ENCODE measurements around the gene WWOX.

DNA sequence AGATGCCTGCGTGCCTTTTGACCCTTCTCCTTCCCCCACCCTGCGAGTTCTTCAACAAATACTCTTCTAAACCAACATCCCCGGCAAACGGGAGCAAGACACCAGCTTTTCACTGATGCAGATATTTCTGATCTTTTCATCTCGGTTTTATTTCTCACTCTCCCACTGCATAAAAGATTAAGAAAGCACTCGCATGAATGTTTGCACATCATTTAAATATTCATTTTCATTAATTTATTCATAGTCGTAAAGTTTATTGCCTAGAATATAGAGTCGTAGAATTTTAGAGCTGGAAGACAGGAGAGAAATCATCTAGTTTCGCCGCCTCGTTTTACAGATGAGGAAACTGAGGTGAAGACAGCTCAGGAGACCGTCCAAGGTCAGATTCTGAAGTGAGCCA lies 1013.0 kb downstream of the WWOX start:
- TF ChIP-seq, protein P1, sequence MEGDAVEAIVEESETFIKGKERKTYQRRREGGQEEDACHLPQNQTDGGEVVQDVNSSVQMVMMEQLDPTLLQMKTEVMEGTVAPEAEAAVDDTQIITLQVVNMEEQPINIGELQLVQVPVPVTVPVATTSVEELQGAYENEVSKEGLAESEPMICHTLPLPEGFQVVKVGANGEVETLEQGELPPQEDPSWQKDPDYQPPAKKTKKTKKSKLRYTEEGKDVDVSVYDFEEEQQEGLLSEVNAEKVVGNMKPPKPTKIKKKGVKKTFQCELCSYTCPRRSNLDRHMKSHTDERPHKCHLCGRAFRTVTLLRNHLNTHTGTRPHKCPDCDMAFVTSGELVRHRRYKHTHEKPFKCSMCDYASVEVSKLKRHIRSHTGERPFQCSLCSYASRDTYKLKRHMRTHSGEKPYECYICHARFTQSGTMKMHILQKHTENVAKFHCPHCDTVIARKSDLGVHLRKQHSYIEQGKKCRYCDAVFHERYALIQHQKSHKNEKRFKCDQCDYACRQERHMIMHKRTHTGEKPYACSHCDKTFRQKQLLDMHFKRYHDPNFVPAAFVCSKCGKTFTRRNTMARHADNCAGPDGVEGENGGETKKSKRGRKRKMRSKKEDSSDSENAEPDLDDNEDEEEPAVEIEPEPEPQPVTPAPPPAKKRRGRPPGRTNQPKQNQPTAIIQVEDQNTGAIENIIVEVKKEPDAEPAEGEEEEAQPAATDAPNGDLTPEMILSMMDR (IDR thresholded peaks at IDR 0.05): no peak
- TF ChIP-seq POLR2A (IDR thresholded peaks at IDR 0.05): no peak

Data from right lobe of liver (tissue), 4 donors.